Adrenal gland (tissue), 12 donors: Measurements from ENCODE around the gene PSG11. TPM values are rescaled to one million over a fixed set of nuclear protein-coding genes. Genes with fewer than 3 reads are reported as not detected.

ENCODE experiments used
- DNase-seq, 7 donors: peaks; one replicate each; pipeline ENCODE4 v3.0.0-alpha.2; 2019 to 2020
- H3K27ac ChIP-seq, 5 donors: fragments of 200-600 bp; sonication (generic) in 4 of 5; 1 replicate in 3 of 5; 2 replicates in 2 of 5; pipeline versions ENCODE4 v1.5.1 to v1.8.0; 2016 to 2020; ENCODE audit warnings: mild to moderate bottlenecking in 1 of 5
- H3K27me3 ChIP-seq: fragments of 200-600 bp; 2 replicates; pipeline ENCODE4 v1.8.0; 2021
- H3K36me3 ChIP-seq, 2 donors: fragments of 200-600 bp; replicated peaks in 1 of 2; 1 replicate in 1 of 2; 2 replicates in 1 of 2; pipeline versions ENCODE4 v1.5.1 to v1.8.0; 2018 to 2022
- H3K4me1 ChIP-seq, 2 donors: fragments of 200-600 bp; replicated peaks in 1 of 2; 1 replicate in 1 of 2; 2 replicates in 1 of 2; pipeline versions ENCODE4 v1.5.1 to v1.8.0; 2018 to 2021
- H3K4me3 ChIP-seq, 4 donors: fragments of 200-600 bp; sonication (generic) in 3 of 4; one replicate each; pipeline ENCODE4 v1.5.1; 2016 to 2018
- H3K9me3 ChIP-seq, 3 donors: fragments of 200-600 bp; sonication (generic) in 1 of 3; replicated peaks in 1 of 3; 1 replicate in 2 of 3; 2 replicates in 1 of 3; pipeline versions ENCODE4 v1.5.1 to v1.8.0; 2016 to 2021
- POLR2A ChIP-seq, 2 donors: fragments of 450-650 bp; IDR thresholded peaks; one replicate each; pipeline ENCODE4 v1.6.1; 2017; ENCODE audit warnings: antibody characterized with exemption in 2 of 2, mild to moderate bottlenecking in 2 of 2, moderate library complexity in 1 of 2
- WGBS, 4 donors: extraction: QIAGEN DNeasy Blood & Tissue Kit in 2 of 4; methylation state at CpG; one replicate each; pipeline versions ENCODE4 v1.1.5 to v1.1.7; 2013 to 2017; 5-methylcytosine and 5-hydroxymethylcytosine counted together
- intact Hi-C, 2 donors: fragments of 100-400 bp; cut with DNase I; formaldehyde crosslinking; loops; one replicate each; pipeline versions ENCODE4 v1.14.1 to v1.15.0; 2022 to 2023
- polyA plus RNA-seq, 3 donors: library from polyadenylated mRNA; stranded (reverse); fragments of 200-250 nt in 2 of 3; fragments of 350-450 nt in 1 of 3; fragmentation: Illumina TruSeq in 1 of 3; extraction: RNeasy Lipid Tissue Mini Kit (QIAGEN cat#74804) in 1 of 3; gene quantifications; one replicate each; pipeline ENCODE4 v1.2.3, GENCODE V29; 2013 to 2014
- total RNA-seq, 9 donors: library from RNA; depleted of rRNA in 4 of 9; stranded (reverse); fragments of >200 nt in 4 of 9; fragments of 120-200 nt in 1 of 9; fragmentation: NEBNext Ultra II Directional in 1 of 9; extraction: Animal tissue kit (Norgen Biotek cat#: 25700) in 1 of 9; gene quantifications; one replicate each; pipeline versions ENCODE4 v1.1.0 to v1.2.4, GENCODE V29; 2013 to 2023
- TF ChIP-seq, protein P1 (sequence below), 6 experiments: fragments of 450-650 bp in 4 of 6; fragments of 200-600 bp in 2 of 6; sonication (generic) in 1 of 6; IDR thresholded peaks; 1 replicate in 5 of 6; 2 replicates in 1 of 6; pipeline versions ENCODE4 v1.5.1 to v1.8.0; 2016 to 2021; ENCODE audit warnings: antibody characterized with exemption in 6 of 6, mild to moderate bottlenecking in 2 of 6, moderate library complexity in 1 of 6
- donor health status: healthy with polysubstance abuse.
- donor health status: Bipolar disorder and iron deficiency.
- donor health status: DM: yes; HTN: yes; CAD: no.
- donor health status: DM: no; HTN: no; CAD: no.
- donor health status: DM: no; HTN: no; CAD: no.
- donor health status: DM: yes; HTN: yes; CAD: no.

The PSG11 gene
- total and polyA plus RNA-seq, 12 donors, result not detected

DNA sequence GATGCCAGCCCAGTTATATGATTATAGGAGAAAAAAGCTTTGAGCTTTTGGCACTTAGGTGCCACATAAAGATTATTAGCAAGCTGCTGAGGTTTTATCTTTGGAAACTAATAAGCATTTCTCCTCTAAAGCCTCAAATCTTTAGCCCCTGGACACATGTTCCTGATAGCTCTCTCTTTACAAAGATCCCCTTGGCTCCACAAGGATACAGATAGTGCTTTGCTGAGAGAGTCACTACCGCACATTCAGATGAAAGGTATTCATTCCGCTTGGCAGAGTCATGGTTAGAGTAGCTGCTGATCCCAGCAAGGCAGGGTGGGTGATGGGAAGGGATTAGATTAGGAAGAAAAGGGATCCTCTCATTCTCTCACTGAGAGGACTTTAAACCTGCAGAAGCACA lies 61.1 kb downstream of the PSG11 start:
- intact Hi-C loops, result no loop called here
- Histone ChIP-seq H3K9me3 (no peaks in the 10 kb centered on the region), H3K27ac (no peak overlapping the region), H3K4me3 (no peak overlapping the region), H3K4me1 (no peaks in the 10 kb centered on the region), H3K36me3 (no peaks in the 10 kb centered on the region), H3K27me3 (no peaks in the 10 kb centered on the region)
- DNase-seq, result no peak
- WGBS, 4 donors, result 77 to 82% (median 79%) methylated on average over 2 of the region's 2 CpGs
- TF ChIP-seq, protein P1, sequence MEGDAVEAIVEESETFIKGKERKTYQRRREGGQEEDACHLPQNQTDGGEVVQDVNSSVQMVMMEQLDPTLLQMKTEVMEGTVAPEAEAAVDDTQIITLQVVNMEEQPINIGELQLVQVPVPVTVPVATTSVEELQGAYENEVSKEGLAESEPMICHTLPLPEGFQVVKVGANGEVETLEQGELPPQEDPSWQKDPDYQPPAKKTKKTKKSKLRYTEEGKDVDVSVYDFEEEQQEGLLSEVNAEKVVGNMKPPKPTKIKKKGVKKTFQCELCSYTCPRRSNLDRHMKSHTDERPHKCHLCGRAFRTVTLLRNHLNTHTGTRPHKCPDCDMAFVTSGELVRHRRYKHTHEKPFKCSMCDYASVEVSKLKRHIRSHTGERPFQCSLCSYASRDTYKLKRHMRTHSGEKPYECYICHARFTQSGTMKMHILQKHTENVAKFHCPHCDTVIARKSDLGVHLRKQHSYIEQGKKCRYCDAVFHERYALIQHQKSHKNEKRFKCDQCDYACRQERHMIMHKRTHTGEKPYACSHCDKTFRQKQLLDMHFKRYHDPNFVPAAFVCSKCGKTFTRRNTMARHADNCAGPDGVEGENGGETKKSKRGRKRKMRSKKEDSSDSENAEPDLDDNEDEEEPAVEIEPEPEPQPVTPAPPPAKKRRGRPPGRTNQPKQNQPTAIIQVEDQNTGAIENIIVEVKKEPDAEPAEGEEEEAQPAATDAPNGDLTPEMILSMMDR (IDR thresholded peaks at IDR 0.05), result no peak
- TF ChIP-seq POLR2A (IDR thresholded peaks at IDR 0.05), result no peak

- WGBS, 4 donors, result 72 to 83% (median 81%) methylated on average over 6 of the region's 6 CpGs
- Histone ChIP-seq H3K4me3 (no peak overlapping the region), H3K9me3 (no peaks in the 10 kb centered on the region), H3K36me3 (no peaks in the 10 kb centered on the region), H3K27ac (no peak overlapping the region), H3K27me3 (no peaks in the 10 kb centered on the region), H3K4me1 (no peaks in the 10 kb centered on the region)
- DNase-seq, result no peak
- intact Hi-C loops, result no loop called here
- no peak for TF ChIP-seq POLR2A (IDR thresholded peaks at IDR 0.05)
- TF ChIP-seq, protein P1 (IDR thresholded peaks at IDR 0.05), result no peak
These were observed 65.2 kb downstream of the PSG11 start for GRCh38 chr19:42961119-42961518.

Other genes with a start within 250 kb of the PSG11 start
- under 1 TPM in 1 of 9 donors, not detected in 8; 0.11 TPM for gene PSG1, start 146.8 kb downstream of the PSG11 start, total RNA-seq
- not detected for gene PSG1, start 146.8 kb downstream of the PSG11 start, polyA plus RNA-seq
- not detected for gene PSG6, start 108.6 kb downstream of the PSG11 start, total RNA-seq
- gene PSG6, start 108.6 kb downstream of the PSG11 start, polyA plus RNA-seq, result not detected
- gene PSG7, start 89.3 kb downstream of the PSG11 start, total RNA-seq, result not detected
- not detected for gene PSG7, start 89.3 kb downstream of the PSG11 start, polyA plus RNA-seq
- under 1 TPM in 1 of 9 donors, not detected in 8; 0.11 TPM for gene PSG2, start 56.2 kb upstream of the PSG11 start, total RNA-seq
- gene PSG2, start 56.2 kb upstream of the PSG11 start, polyA plus RNA-seq, result not detected
- gene PSG5, start 160.1 kb upstream of the PSG11 start, total RNA-seq, result not detected
- not detected for gene PSG5, start 160.1 kb upstream of the PSG11 start, polyA plus RNA-seq
- under 1 TPM in 3 of 9 donors, not detected in 6; 0.14 to 0.55 (median 0.27) TPM for gene PSG4, start 179.2 kb upstream of the PSG11 start, total RNA-seq
- gene PSG4, start 179.2 kb upstream of the PSG11 start, polyA plus RNA-seq, result under 1 TPM in 1 of 3 donors, not detected in 2; 0.48 TPM
- not detected for gene PSG9, start 243.1 kb upstream of the PSG11 start, total RNA-seq
- not detected for gene PSG9, start 243.1 kb upstream of the PSG11 start, polyA plus RNA-seq